Mucosa of descending colon (tissue), 3 donors: ENCODE measurements around the gene CENPX. TPM values are rescaled to one million over a fixed set of nuclear protein-coding genes. Genes with fewer than 3 reads are reported as not detected.

ENCODE experiments used
- ATAC-seq: fragments of 200-7000 bp; cut with Tn5 transposase; one replicate; pipeline ENCODE4 v1.9.1; 2020; ENCODE audit warnings: mild to moderate bottlenecking, moderate library complexity
- DNase-seq, 3 donors: peaks; one replicate each; pipeline ENCODE4 v3.0.0-alpha.2; 2020
- H3K36me3 ChIP-seq: fragments of 200-600 bp; one replicate; pipeline ENCODE4 v1.8.0; 2021; ENCODE audit warnings: low read depth, mild to moderate bottlenecking
- H3K4me1 ChIP-seq: fragments of 200-600 bp; one replicate; pipeline ENCODE4 v1.8.0; 2021; ENCODE audit warnings: low read depth, mild to moderate bottlenecking
- H3K4me3 ChIP-seq: fragments of 200-600 bp; one replicate; pipeline ENCODE4 v1.8.0; 2021; ENCODE audit warnings: mild to moderate bottlenecking
- H3K9me3 ChIP-seq: fragments of 200-600 bp; one replicate; pipeline ENCODE4 v1.8.0; 2021; ENCODE audit warnings: mild to moderate bottlenecking
- CTCF ChIP-seq: fragments of 200-600 bp; IDR thresholded peaks from one replicate; pipeline ENCODE4 v1.8.0; 2022; ENCODE audit warnings: antibody characterized with exemption, mild to moderate bottlenecking
- intact Hi-C, 2 donors: fragments of 100-400 bp; cut with DNase I in 1 of 2; cut with micrococcal nuclease in 1 of 2; formaldehyde crosslinking; loops; one replicate each; pipeline versions ENCODE4 v1.11.0 to v1.11.1; 2022; cut with DNase I, micrococcal nuclease
- total RNA-seq, 3 donors: library from RNA; stranded (reverse); fragmentation: NEBNext Ultra II Directional in 2 of 3; extraction: Animal tissue kit (Norgen Biotek cat#: 25700) in 2 of 3; gene quantifications; one replicate each; pipeline versions ENCODE4 v1.2.1 to v1.2.4, GENCODE V29; 2021 to 2023
- donor health status: DM: no; HTN: no; CAD: no; lungs with moderate emphysema.
- donor health status: DM: no; HTN: no; CAD: no.
- donor health status: DM: no; HTN: yes; CAD: no.

The CENPX gene
- total RNA-seq, 3 donors from 2014 or later = 76.3 to 114 (median 81.3) TPM

GRCh38 chr17:82052638-82053059 is 30.0 kb upstream of the CENPX start:
- Histone ChIP-seq H3K36me3 (no peaks in the 10 kb centered on the region), H3K4me3 (peak overlapping the region; percentile 73), H3K9me3 (no peaks in the 10 kb centered on the region), H3K4me1 (peaks cover 21% of the 10 kb centered on the region)
- ATAC-seq = no peak
- TF ChIP-seq CTCF = no peak
- DNase-seq = no peak
- intact Hi-C loops = no loop called here

- intact Hi-C loops = no loop called here
- Histone ChIP-seq H3K4me3 (peak within 1 kb of the TSS; percentile 73), H3K9me3 (no peaks in the 10 kb centered on the region), H3K4me1 (peaks cover 21% of the 10 kb centered on the region), H3K36me3 (no peaks in the 10 kb centered on the region)
- ATAC-seq (peak; percentile 86), DNase-seq (peak; percentile 87 to 89 (median 88))
- no peak for TF ChIP-seq CTCF
These were observed 29.3 kb upstream of the CENPX start, which contains the start of the genes GPS1 and RFNG for GRCh38 chr17:82051776-82052637. GPS1 (plus strand) TSS chr17:82051898; CDS start chr17:82051932, 34 bp downstream. RFNG (minus strand) TSS chr17:82051811; CDS start chr17:82051766, 45 bp downstream.

- Histone ChIP-seq H3K4me1 (peaks cover 21% of the 10 kb centered on the region), H3K9me3 (no peaks in the 10 kb centered on the region), H3K4me3 (peak overlapping the region; percentile 73), H3K36me3 (no peaks in the 10 kb centered on the region)
- DNase-seq = peak in 2 of 3 donors; percentile 45 to 62
- intact Hi-C loops = no loop called here
- peak; percentile 6 for ATAC-seq
- TF ChIP-seq CTCF = no peak
These were observed 28.3 kb upstream of the CENPX start for GRCh38 chr17:82050761-82051641.

- DNase-seq = peak in 2 of 3 donors; percentile 31 to 46
- Histone ChIP-seq H3K36me3 (no peaks in the 10 kb centered on the region), H3K9me3 (no peaks in the 10 kb centered on the region), H3K4me3 (no peak overlapping the region), H3K4me1 (peaks cover 21% of the 10 kb centered on the region)
- no peak for TF ChIP-seq CTCF
- intact Hi-C loops = no loop called here
- no peak for ATAC-seq
These were observed 27.6 kb upstream of the CENPX start for GRCh38 chr17:82050152-82050760.

GRCh38 chr17:82049521-82049971 is 26.9 kb upstream of the CENPX start:
- Histone ChIP-seq H3K4me1 (peaks cover 21% of the 10 kb centered on the region), H3K36me3 (no peaks in the 10 kb centered on the region), H3K4me3 (no peak overlapping the region), H3K9me3 (no peaks in the 10 kb centered on the region)
- DNase-seq = peak in 1 of 3 donors; percentile 42
- TF ChIP-seq CTCF = no peak
- ATAC-seq = no peak
- intact Hi-C loops = no loop called here
